ENCODE data around the gene IL1F10.
"Not testable (repeated sequence)": the region's sequence is repeated elsewhere in the genome, so short reads cannot be mapped to it uniquely, and the experiment has no call there.

The IL1F10 gene

DNA sequence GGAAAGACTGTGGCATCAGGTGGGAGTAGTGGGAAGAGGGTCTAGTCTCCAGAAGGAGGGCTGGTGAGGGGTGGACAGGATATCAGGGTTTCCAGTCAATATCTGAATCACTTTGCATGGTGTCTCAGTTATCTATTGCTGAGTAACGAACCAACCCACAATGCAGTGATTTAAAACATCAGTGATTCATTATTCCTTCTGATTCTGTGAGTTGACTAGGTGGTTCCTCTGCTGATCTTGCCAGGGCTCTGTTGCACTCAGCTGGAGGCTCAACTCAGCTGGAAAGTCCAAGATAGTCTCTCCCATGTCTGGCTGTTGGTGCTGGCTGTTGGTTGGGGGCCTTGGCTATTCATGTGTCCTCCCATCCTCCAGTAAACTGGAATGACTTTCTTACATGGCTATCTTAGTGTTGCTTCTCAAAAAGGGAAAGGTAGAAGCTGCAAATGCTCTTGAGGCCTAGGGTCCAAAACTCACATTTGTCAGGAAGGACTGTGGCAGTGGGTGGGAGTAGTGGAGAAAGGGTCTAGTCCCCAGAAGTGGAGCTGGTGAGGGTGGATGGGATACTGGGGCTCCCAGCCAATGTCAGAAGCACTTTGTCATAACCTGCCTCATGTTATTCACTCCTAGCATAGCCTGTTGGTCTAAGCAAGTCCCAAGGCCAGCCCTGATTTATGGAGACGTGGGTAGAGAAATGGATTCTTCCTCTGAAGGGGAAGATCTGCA, 13.9 kb downstream of the IL1F10 start:
- no peak for DNase-seq

GRCh38 chr2:113083296-113083695, 15.5 kb downstream of the IL1F10 start:
- no peak for DNase-seq

DNA sequence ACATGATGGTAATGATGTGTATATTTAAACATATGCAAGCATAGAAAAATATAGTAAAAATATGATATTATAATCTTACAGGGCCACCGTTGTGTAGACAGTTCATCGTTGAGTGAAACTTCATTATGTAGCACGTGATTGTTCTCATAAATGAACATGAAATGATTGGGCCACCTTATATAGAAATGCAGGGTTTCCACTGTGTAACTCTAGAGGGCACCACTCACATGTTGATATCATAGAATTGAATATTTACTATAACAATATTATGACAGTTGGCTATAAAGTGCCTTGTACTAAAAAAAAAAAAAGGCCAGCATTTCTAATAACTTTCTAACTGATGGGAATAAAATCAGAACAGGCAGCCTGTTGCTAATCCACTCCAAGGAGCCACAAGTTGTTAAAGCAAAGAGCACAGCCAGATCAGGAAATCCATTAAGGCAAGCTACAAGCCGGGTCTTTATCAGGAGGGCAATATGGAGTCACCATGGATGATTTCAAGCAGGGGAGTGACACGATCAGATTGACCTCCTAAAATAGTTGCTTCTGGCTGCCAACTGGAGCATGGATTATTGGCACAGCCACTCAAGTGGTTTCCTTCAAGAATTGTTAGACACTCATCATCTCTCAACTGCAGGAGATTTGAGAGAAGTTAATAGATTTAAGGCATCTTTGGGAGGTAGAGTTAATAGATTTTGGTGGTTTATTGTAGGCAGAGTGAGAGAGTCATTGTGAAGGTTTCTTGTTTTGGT, 16.7 kb downstream of the IL1F10 start:
- DNase-seq = no peak

DNA sequence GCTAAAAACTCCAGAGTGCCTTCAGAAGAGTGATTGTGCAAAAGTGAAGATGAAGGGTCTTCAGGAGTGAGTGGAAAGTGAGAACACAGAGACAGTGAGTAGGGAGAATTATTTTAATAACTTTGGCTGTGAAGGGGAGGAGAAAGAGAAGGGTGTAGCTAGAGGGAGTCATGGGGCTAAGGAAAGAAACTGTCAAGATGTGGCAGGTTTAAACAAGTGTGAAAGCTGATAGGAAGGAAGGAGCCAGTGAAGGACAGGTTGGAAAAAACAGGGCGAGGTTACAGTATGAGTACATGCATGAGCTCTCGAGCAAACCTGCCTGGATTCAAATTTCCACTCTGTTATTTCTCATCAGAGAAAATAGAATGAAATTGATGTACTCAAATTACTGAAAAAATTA, 17.8 kb downstream of the IL1F10 start:
- no peak for DNase-seq

DNA sequence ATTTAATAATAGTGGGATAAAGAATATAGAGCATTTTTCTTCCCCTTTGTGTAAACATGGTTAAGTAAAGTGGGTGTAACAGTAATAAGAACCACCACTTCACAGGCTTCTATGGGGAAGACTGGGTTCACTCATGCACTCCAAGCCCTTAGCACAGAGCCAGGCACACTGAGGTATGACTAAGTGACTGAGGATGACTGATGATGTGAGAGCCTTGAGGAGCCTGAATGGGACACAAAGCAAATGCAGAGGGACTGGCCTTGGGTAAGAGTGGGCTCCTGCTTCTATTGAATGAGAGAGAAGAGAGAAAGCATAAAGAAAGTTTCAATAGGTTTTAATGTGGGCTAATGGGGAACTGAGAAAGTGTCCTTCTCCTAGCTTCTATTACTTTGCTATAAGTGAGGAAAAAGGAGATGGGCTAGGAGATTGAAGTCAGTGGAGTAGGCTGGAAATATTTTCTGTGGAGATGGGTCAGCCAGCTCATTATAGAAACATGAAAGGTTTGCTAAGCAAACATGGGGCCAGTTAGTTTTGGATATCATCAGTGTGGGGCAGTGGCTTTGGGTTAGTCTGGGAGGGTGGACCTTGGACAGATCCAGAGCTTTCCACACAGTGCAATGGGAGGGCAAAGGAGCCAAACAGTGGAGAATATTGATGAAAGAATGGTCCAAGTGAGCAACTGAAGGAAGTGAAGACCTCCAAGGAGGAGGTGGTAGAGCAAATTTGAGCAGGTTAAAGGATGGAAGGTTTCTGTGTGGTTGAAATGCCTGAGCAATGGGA, 20.6 kb downstream of the IL1F10 start:
- DNase-seq = no peak

DNA sequence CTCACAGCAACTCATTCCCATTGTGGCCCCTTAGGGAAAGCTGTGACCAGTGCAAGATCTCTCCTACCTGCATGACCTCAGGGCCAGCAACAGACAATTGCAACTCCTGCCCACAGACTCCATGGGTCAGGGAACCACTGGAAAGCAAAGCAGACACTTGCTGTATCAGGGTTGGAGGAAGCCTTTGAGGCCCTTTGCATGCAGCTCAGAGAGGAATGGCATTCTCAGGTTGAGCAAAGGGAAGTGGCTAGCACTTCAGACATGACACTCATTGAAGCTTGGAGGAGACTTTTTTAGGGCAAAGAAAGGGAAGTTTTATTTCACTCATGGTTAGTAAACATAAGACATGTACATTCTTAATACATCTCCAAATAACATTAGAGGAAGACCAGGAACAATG, 22.1 kb downstream of the IL1F10 start:
- no peak for DNase-seq

DNA sequence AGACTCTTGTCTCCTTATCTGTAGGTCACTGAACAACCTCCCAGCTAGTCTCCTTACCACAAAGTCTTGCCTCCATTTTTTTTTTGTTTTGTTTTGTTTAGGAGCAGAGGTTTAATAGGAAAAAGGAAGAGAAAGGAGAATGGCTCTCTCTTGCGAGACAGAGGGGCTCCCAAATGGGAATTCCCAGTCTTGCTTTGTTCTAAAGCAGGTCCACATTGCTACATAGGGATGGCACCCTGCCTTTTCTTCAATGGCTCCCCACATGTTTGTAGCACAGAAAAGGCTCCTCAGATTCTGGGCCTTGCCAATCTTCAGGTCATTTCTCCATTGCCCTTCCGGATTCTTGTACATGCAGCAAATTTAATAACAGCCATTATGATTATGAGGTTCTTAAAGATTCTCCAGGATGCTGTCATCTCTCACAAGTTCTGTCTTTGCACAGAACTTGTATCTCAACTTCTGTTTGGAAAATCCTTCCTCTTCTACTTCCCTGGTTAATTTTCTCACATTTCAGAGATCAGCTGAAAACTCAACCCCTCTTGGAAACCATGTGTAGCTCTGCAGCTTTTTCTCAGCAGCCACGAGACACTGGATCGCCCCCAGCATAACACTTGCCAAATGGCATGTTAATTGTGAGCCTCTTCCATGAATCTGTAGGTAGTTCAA, 23.6 kb downstream of the IL1F10 start:
- DNase-seq = no peak

DNA sequence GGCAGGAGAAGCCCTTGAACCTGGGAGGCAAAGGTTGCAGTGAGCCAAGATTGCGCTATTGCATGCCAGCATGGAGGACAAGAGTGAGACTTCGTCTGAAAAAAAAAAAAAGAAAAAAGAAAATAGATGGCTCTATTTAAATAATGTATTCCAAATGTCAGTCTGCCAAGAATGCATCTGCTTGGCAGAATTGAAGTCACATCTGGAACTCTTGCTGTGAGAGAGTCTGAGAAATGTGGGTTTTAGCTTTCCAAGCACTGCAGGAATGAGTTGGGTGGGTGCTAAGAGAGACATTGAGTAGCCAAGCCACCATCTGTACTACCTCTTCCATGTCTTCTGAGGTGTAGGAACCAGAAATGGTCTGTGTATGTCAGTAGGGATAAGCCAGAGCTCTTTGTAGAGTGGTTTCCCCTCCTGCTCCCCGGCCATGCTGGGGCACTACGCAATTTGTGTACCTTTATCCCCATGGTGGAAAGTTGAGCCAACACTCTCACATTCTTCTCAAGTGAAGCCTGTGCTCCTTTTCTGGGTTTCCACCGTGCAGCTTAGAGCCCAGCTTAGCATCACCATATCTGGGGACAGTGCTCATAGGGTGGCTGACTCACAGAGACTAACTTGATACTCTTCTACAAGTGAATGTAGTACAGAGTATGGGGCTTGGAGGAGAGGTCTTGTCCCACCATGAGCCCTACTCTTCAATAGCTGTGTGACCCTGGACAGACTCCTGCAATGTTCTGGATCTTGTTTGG, 25.3 kb downstream of the IL1F10 start:
- DNase-seq = no peak

DNA sequence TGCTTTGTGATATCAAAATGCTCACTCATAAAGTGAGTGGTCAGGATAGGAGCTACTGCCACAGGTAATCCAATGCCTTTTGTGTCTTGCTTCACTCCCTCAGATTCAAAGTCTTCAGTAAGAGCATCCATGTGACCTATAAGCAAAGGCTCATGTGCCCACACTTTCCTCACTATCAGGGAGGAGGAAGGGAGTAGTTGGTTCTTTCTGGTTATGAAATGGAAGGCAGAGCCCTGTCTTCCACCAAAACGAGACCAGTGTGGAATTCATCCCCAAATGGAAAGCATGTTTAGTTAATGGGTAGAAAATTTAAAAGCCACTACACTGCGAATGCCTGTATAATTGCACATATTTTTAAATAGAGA, 25.8 kb downstream of the IL1F10 start:
- no peak for DNase-seq

- DNase-seq = not testable (repeated sequence)
Observed at GRCh38 chr2:113096306-113096705, 28.5 kb downstream of the IL1F10 start.

DNA sequence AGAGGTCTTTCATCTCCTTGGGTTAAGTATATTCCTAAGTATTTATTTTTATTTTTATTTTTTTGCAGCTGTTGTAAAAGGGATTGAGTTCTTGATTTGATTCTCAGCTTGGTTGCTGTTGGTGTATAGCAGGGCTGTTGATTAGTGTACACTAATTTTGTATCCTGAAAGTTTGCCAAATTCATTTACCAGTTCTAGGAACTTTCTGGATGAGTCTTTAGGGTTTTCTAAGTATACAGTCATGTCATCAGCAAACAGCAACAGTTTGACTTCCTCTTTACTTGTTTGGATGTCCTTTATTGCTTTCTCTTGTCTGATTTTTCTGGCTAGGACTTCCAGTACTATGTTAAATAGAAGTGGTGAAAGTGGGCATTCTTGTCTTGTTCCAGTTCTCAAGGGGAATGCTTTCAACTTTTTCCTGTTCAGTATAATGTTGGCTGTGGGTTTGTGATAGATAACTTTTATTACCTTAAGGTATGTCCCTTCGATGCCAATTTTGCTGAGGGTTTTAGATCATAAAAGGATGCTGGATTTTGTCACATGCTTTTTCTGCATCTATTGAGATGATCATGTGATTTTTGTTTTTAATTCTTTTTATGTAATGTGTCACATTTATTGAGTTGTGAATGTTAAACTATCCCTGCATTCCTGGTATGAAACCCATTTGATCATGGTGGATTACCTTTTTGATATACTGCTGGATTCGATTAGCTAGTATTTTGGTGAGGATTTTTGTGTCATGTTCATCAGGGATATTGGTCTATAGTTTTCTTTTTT, 29.3 kb downstream of the IL1F10 start:
- DNase-seq = not testable (repeated sequence)

DNA sequence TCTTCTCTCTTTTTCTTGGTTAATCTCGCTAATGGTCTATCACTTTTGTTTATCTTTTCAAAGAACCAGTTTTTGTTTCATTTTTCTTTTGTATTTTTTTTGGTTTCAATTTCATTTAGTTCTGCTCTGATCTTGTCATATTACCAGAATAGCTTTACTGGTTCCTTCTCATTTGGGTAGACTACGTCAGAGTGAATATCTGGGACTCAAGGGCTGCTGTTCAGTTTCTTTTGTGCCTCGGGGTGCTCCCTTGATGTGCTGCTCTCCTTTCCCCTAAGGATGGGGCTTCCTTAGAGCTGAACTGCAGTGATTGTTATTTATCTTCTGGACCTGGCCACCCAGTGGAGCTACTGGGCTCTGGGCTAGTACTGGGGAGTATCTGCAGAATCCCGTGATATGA, 30.3 kb downstream of the IL1F10 start:
- no peak for DNase-seq

GRCh38 chr2:113098532-113098931, 30.8 kb downstream of the IL1F10 start:
- no peak for DNase-seq

DNA sequence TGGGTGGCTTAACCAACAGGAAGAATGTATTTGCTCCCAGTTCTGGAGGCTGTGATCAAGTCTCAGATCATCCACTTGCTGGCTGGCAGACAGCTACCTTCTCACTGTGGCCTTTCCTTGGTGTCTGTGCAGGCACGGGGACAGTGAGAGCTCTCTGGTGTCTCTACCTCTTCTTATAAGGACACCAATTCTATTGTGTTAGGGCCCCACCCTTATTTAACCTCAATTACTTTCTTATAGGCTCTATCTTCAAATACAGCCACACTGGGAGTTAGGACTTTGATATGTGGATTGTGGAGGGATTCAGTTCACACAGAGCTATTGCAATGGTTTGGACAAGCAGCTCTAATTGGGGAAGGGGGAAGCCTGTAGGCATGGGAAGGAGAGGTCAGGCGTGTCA, 34.4 kb downstream of the IL1F10 start:
- DNase-seq = no peak

GRCh38 chr2:113103277-113103676, 35.5 kb downstream of the IL1F10 start:
- no peak for DNase-seq

- DNase-seq = no peak
Observed at GRCh38 chr2:113104054-113104611, 36.4 kb downstream of the IL1F10 start.

DNA sequence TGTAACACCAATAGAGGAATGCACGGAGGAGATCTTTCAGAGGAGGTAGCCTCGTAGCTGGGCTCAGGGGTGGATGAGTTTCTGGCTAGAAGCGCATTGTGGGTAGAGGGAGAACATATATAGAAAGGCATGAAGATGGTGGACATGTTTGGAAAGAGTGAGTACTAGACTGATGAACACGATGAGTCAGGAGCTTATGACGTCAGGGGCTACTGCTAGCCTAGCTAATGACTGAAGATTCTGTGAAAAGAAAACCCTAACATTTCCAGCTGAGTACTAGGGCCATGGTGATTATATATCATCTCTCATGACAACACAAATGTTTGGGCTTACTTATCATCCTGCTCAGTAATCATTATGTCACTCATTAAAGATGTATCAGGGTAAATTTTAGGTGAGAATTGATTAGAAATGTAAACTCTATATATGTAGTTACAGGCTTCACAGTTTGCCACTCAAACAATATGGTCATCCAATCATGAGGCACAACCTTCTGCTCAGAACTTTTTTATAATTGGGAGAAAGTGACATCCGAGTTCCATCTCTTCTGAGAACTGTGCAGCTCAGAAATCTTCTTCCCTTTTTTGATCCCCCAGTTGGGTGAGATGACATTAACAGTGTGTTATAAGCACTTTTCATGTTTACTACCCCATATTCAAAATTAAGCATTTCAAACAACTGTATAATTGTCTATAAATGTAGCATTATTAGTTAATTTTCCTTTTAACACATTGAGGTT, 37.4 kb downstream of the IL1F10 start:
- DNase-seq = no peak

DNA sequence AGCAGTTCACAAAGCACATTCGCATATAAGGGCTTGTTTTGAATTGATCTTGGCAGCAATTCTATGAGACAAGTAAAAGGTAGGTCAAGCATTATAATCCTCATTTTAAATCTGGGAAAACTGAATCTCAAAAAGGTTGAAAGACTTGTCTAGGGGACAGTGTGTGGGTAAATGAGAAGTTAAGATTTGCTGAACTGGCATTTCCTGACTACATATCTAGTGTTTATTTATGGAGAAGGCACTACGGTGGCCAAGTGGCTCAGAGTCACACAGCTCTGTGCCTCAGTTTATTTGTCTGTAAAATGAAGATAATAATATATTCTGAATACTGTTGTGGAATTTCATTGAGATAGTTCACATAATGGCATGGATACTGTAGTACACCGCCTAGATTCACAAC, 43.4 kb downstream of the IL1F10 start:
- DNase-seq = no peak

DNA sequence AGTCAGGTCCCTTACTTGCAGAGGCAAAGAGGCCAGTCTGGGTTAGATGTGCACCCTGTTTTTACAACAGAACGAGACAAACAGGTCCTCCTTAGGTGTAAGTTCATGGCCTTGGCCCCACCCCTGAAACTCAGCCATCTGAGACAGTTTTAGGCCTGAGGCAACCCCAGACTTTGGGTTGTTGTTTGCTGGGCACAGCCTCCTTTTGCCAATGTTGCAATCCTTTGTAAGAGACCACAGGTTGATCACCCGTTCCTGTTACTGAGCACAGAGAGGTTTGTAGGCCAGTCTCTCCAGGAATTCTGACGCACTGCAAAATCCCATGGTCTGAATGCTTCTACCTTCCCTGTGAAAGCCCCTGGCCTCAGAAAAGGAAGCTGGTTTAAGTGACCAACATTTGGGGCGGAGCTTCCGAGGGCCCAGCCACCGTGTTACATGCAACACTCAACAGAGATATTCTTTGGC, 44.1 kb downstream of the IL1F10 start:
- no peak for DNase-seq

DNA sequence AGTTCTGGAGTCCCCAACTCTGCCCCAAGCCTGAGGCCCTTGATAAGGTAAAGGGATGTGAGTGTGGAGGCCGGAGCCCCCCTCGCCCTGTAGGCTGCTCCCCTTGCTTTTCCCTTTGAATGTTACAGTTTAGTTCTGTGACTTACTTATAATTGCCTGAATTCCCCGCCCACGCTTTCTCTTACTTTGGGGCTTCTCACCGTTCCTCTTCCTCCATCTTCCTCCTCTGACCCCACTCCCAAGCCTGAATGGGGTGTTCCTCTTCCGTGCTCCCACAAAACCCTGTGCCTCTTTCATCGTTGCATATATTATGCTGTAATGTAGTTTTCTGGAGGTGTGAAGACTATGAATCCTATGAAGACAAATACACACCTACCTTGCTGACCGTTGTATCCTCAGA, 44.7 kb downstream of the IL1F10 start:
- no peak for DNase-seq

DNA sequence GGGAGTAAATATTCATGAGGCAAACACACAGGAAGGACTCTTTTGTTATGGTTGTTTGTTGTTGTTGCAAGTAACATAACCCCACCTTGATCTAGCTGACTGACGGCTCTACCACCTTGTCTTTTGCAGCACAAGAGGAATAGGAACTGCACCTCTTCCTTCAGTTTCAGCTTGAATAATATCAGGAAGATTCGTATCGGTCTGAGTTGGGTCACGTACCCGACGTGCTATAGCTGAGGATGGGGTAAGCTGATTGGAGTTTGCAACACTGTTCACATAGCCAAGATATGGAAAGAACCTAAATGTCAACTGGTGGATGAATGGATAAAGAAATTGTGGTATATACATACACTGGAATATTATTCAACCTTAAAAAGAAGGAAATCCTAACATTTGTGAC, 45.1 kb downstream of the IL1F10 start:
- no peak for DNase-seq
